Erythroblast (primary cell): ENCODE measurements around the gene KLHDC2.

ENCODE experiments used
- GATA1 ChIP-seq: IDR thresholded peaks from 2 replicates; pipeline ENCODE4 v1.6.1; 2011; ENCODE audit warnings: low read depth, mild to moderate bottlenecking, control low read depth, low read length, moderate library complexity
- POLR2A ChIP-seq: IDR thresholded peaks from 2 replicates; pipeline ENCODE4 v1.6.1; 2011; ENCODE audit warnings: mild to moderate bottlenecking, low read length

- TF ChIP-seq POLR2A (no peak), GATA1 (no peak)
Observed at GRCh38 chr14:49754570-49755097, 13.3 kb upstream of the KLHDC2 start.
